HCT116 (cell line): ENCODE results near the gene FHOD1. TPM values are rescaled to one million over a fixed set of nuclear protein-coding genes. Genes with fewer than 3 reads are reported as not detected.

Source experiments
- ATAC-seq: fragments of 200-7000 bp; cut with Tn5 transposase; 2 replicates; pipeline ENCODE4 v1.9.1; 2020; ENCODE audit warnings: mild to moderate bottlenecking, moderate library complexity
- BruUV-seq: library from RNA; stranded (reverse); fragments of 400-500 nt; replicated peaks from 2 replicates; lab custom pipeline; 2021; lab: Mats Ljungman, UMichigan
- CTCF ChIA-PET: fragments of 300-600 bp; sonication (Branson Sonifier 250); formaldehyde crosslinking; loops from one replicate; lab custom pipeline; 2021; ENCODE audit warnings: antibody characterized with exemption; lab: Charles Lee
- POLR2A ChIA-PET: fragments of 300-600, 350-600 bp; sonication (Branson Sonifier 250); formaldehyde crosslinking; loops from one replicate; lab custom pipeline; 2021; ENCODE audit warnings: antibody characterized with exemption; lab: Charles Lee
- RAD21 ChIA-PET, 2 experiments: fragments of 300-600 bp; sonication (Branson Sonifier 250); formaldehyde crosslinking; loops; one replicate each; lab custom pipeline; 2023; ENCODE audit warnings: low total read pairs in 2 of 2; ENCODE audit not compliant: uncharacterized antibody in 2 of 2, unreplicated experiment in 2 of 2, low non-redundant PET in 1 of 2; lab: Charles Lee
- DNase-seq: peaks from one replicate; pipeline ENCODE4 v3.0.0-alpha.2; 2010; ENCODE audit warnings: low read depth, low spot score
- H2AFZ ChIP-seq: fragments of 200-600 bp; shearing (Covaris generic), sonication (generic); 2 replicates; pipeline ENCODE4 v1.6.1; 2017; ENCODE audit warnings: low read depth, mixed run types, mixed read lengths, antibody characterized with exemption, low read length; ENCODE audit not compliant: poor library complexity, severe bottlenecking
- H3K27ac ChIP-seq: 2 replicates; pipeline ENCODE4 v1.5.1; 2012; ENCODE audit warnings: low read depth, low read length
- H3K27me3 ChIP-seq: fragments of 200-600 bp; sonication (generic); 2 replicates; pipeline ENCODE4 v1.6.1; 2016; ENCODE audit warnings: mixed run types, low read length, mixed read lengths; ENCODE audit not compliant: insufficient read depth
- H3K36me3 ChIP-seq, 2 experiments: fragments of 200-500 bp in 1 of 2; fragments of 200-600 bp in 1 of 2; sonication (Bioruptor generic) in 1 of 2; sonication (generic) in 1 of 2; 2 replicates each; pipeline versions ENCODE4 v1.5.1 to v1.6.1; 2014 to 2016; ENCODE audit warnings: low read length in 2 of 2, inconsistent platforms in 1 of 2, mixed read lengths in 1 of 2, mixed run types in 1 of 2; ENCODE audit not compliant: insufficient read depth in 2 of 2, control insufficient read depth in 1 of 2
- H3K4me1 ChIP-seq, 2 experiments: fragments of 200-600 bp in 1 of 2; sonication (generic) in 1 of 2; 2 replicates each; pipeline versions ENCODE4 v1.5.1 to v1.6.1; 2012 to 2017; ENCODE audit warnings: low read length in 2 of 2, inconsistent platforms in 1 of 2, mild to moderate bottlenecking in 1 of 2, mixed read lengths in 1 of 2, mixed run types in 1 of 2, moderate library complexity in 1 of 2; ENCODE audit not compliant: insufficient read depth in 2 of 2, control insufficient read depth in 1 of 2
- H3K4me2 ChIP-seq: fragments of 200-600 bp; sonication (generic); 2 replicates; pipeline ENCODE4 v1.6.1; 2017; ENCODE audit warnings: mixed run types, low read length, mixed read lengths
- H3K4me3 ChIP-seq, 2 experiments: fragments of 200-600 bp in 1 of 2; sonication (generic) in 1 of 2; replicated peaks in 1 of 2; 2 replicates each; pipeline ENCODE4 v1.5.1; 2011 to 2016; ENCODE audit warnings: low read length in 2 of 2, control low read depth in 1 of 2, low read depth in 1 of 2, mild to moderate bottlenecking in 1 of 2, mixed read lengths in 1 of 2, mixed run types in 1 of 2
- H3K79me2 ChIP-seq: fragments of 200-600 bp; sonication (generic); 2 replicates; pipeline ENCODE4 v1.6.1; 2017; ENCODE audit warnings: mild to moderate bottlenecking, mixed run types, low read length, moderate library complexity, mixed read lengths; ENCODE audit not compliant: insufficient read depth
- H3K9ac ChIP-seq: fragments of 200-600 bp; sonication (generic); 2 replicates; pipeline ENCODE4 v1.6.1; 2016; ENCODE audit warnings: low read length, mixed read lengths
- H3K9me2 ChIP-seq: fragments of 200-600 bp; sonication (generic), shearing (Covaris generic); 2 replicates; pipeline ENCODE4 v1.6.1; 2017; ENCODE audit warnings: mixed run types, mild to moderate bottlenecking, moderate library complexity; ENCODE audit not compliant: insufficient read depth
- H3K9me3 ChIP-seq, 2 experiments: fragments of 200-500 bp in 1 of 2; fragments of 200-600 bp in 1 of 2; sonication (Bioruptor generic) in 1 of 2; sonication (generic) in 1 of 2; 2 replicates each; pipeline ENCODE4 v1.6.1; 2014 to 2017; ENCODE audit warnings: low read length in 2 of 2, mixed read lengths in 2 of 2, inconsistent platforms in 1 of 2, low read depth in 1 of 2, mild to moderate bottlenecking in 1 of 2, mixed run types in 1 of 2, moderate library complexity in 1 of 2; ENCODE audit not compliant: control insufficient read depth in 1 of 2, insufficient read depth in 1 of 2
- H4K20me1 ChIP-seq: fragments of 200-600 bp; sonication (generic), shearing (Covaris generic); 2 replicates; pipeline ENCODE4 v1.6.1; 2017; ENCODE audit warnings: mixed run types, mild to moderate bottlenecking, moderate library complexity; ENCODE audit not compliant: insufficient read depth
- ATF3 ChIP-seq: IDR thresholded peaks from 2 replicates; pipeline ENCODE4 v1.6.1; 2012
- CBX3 ChIP-seq: IDR thresholded peaks from 2 replicates; pipeline ENCODE4 v1.6.1; 2012; ENCODE audit warnings: low read depth
- CEBPB ChIP-seq: IDR thresholded peaks from 2 replicates; pipeline ENCODE4 v1.6.1; 2012; ENCODE audit warnings: low read depth
- EGR1 ChIP-seq: IDR thresholded peaks from 2 replicates; pipeline ENCODE4 v1.6.1; 2012; ENCODE audit warnings: low read depth
- ELF1 ChIP-seq: IDR thresholded peaks from 2 replicates; pipeline ENCODE4 v1.6.1; 2012; ENCODE audit warnings: low read depth, borderline replicate concordance
- EZH2 ChIP-seq: fragments of 200-600 bp; sonication (generic); IDR thresholded peaks from 2 replicates; pipeline ENCODE4 v1.6.1; 2017; ENCODE audit warnings: antibody characterized with exemption, mixed run types
- EZH2phosphoT487 ChIP-seq: fragments of 200-600 bp; IDR thresholded peaks from 2 replicates; pipeline ENCODE4 v1.6.1; 2018; ENCODE audit warnings: antibody characterized with exemption, borderline replicate concordance
- JUND ChIP-seq: IDR thresholded peaks from 2 replicates; pipeline ENCODE4 v1.6.1; 2012
- MAX ChIP-seq: IDR thresholded peaks from 2 replicates; pipeline ENCODE4 v1.6.1; 2012
- POLR2A ChIP-seq: IDR thresholded peaks from 2 replicates; pipeline ENCODE4 v1.7.0; 2011; ENCODE audit warnings: borderline replicate concordance; ENCODE audit not compliant: insufficient read depth, insufficient read length; ENCODE audit errors: extremely low read depth
- POLR2AphosphoS5 ChIP-seq: IDR thresholded peaks from 2 replicates; pipeline ENCODE4 v1.6.1; 2011; ENCODE audit warnings: mild to moderate bottlenecking, low read depth, low read length, moderate library complexity
- RAD21 ChIP-seq: IDR thresholded peaks from 2 replicates; pipeline ENCODE4 v1.6.1; 2012; ENCODE audit warnings: low read depth, mild to moderate bottlenecking
- SIN3A ChIP-seq: IDR thresholded peaks from 2 replicates; pipeline ENCODE4 v1.6.1; 2012; ENCODE audit warnings: low read depth
- SP1 ChIP-seq: IDR thresholded peaks from 2 replicates; pipeline ENCODE4 v1.6.1; 2012; ENCODE audit warnings: low read depth
- SRF ChIP-seq: IDR thresholded peaks from 2 replicates; pipeline ENCODE4 v1.6.1; 2012; ENCODE audit warnings: low read depth
- YY1 ChIP-seq: IDR thresholded peaks from 2 replicates; pipeline ENCODE4 v1.6.1; 2011; ENCODE audit warnings: low read length, low read depth, moderate library complexity, mild to moderate bottlenecking; ENCODE audit not compliant: insufficient replicate concordance; ENCODE audit errors: extremely low read depth
- ZBTB33 ChIP-seq: IDR thresholded peaks from 2 replicates; pipeline ENCODE4 v1.6.1; 2011; ENCODE audit warnings: mild to moderate bottlenecking, low read length, moderate library complexity; ENCODE audit not compliant: insufficient replicate concordance; ENCODE audit errors: extremely low read depth
- ZFX ChIP-seq: fragments of 450-650 bp; IDR thresholded peaks from 2 replicates; pipeline ENCODE4 v1.6.1; 2017
- intact Hi-C: fragments of 100-400 bp; cut with micrococcal nuclease; formaldehyde crosslinking; loops from 2 replicates; pipeline ENCODE4 v1.10.0; 2022
- total RNA-seq: library from RNA; stranded (reverse); gene quantifications from one replicate; pipeline ENCODE4 v1.2.1, GENCODE V29; 2021; ENCODE audit not compliant: unreplicated experiment

Gene FHOD1
- total RNA-seq, 1 experiment from 2014 or later = 69.2 TPM

GRCh38 chr16:67240506-67240905 lies 6.8 kb downstream of the FHOD1 start:
- Histone ChIP-seq H3K9me2 (no peaks in the 10 kb centered on the region), H2AFZ (no peak overlapping the region), H3K4me3 (no peak overlapping the region; a peak in 1 of 4 replicates), H3K4me1 (peaks cover 46 to 69% of the 10 kb centered on the region in 2 experiments), H3K4me2 (peak overlapping the region; percentile 87), H4K20me1 (no peaks in the 10 kb centered on the region), H3K9me3 (no peaks in the 10 kb centered on the region), H3K27me3 (no peaks in the 10 kb centered on the region), H3K27ac (peak overlapping the region; percentile 82), H3K79me2 (peaks cover 72% of the 10 kb centered on the region), H3K9ac (peak overlapping the region; percentile 67), H3K36me3 (peaks cover 16 to 33% of the 10 kb centered on the region in 2 experiments)
- intact Hi-C loops = no loop called here
- ChIA-PET CTCF (no interaction called here), POLR2A (no interaction called here), RAD21 (no interaction called here)
- BruUV-seq = no TSS peak
- TF ChIP-seq EGR1 (no peak), SRF (no peak), ZBTB33 (no peak), ZFX (no peak), EZH2phosphoT487 (no peak), CBX3 (no peak), MAX (no peak), SP1 (no peak), EZH2 (no peak), POLR2A (no peak), SIN3A (no peak), RAD21 (no peak), YY1 (no peak), CEBPB (no peak), ELF1 (no peak), POLR2AphosphoS5 (no peak), ATF3 (no peak), JUND (no peak)
- DNase-seq = no peak
- 0 out of 2 replicates have a peak, but pooled peaks have one; percentile 6 for ATAC-seq
